GM23248 (cell line): ENCODE measurements around the gene UMAD1. TPM values are rescaled to one million over a fixed set of nuclear protein-coding genes. Genes with fewer than 3 reads are reported as not detected.

Experiments used
- DNase-seq: peaks from one replicate; pipeline ENCODE4 v3.0.0-alpha.2; 2015
- H2AFZ ChIP-seq: fragments of 200-600 bp; sonication (generic); 2 replicates; pipeline ENCODE4 v1.6.1; 2016; ENCODE audit warnings: antibody characterized with exemption
- H3F3A ChIP-seq: fragments of 200-600 bp; sonication (generic); 2 replicates; pipeline ENCODE4 v1.6.1; 2016; ENCODE audit warnings: mild to moderate bottlenecking, antibody characterized with exemption, mixed run types; ENCODE audit not compliant: insufficient read depth
- H3K27ac ChIP-seq: fragments of 200-600 bp; sonication (generic); 2 replicates; pipeline ENCODE4 v1.5.1; 2016; ENCODE audit warnings: mild to moderate bottlenecking
- H3K27me3 ChIP-seq: fragments of 200-600 bp; sonication (generic); replicated peaks from 2 replicates; pipeline ENCODE4 v1.6.1; 2016; ENCODE audit warnings: mild to moderate bottlenecking; ENCODE audit not compliant: insufficient read depth
- H3K36me3 ChIP-seq: fragments of 200-600 bp; sonication (generic); 2 replicates; pipeline ENCODE4 v1.6.1; 2016; ENCODE audit warnings: low read depth, mild to moderate bottlenecking
- H3K4me1 ChIP-seq: fragments of 200-600 bp; sonication (generic); 2 replicates; pipeline ENCODE4 v1.6.1; 2016; ENCODE audit warnings: mild to moderate bottlenecking; ENCODE audit not compliant: insufficient read depth
- H3K4me2 ChIP-seq: fragments of 200-600 bp; sonication (generic); one replicate; pipeline ENCODE4 v1.6.1; 2016; ENCODE audit warnings: mild to moderate bottlenecking; ENCODE audit not compliant: unreplicated experiment
- H3K4me3 ChIP-seq: fragments of 200-600 bp; sonication (generic); 2 replicates; pipeline ENCODE4 v1.5.1; 2016; ENCODE audit warnings: mild to moderate bottlenecking
- H3K79me2 ChIP-seq: fragments of 200-600 bp; sonication (generic); 2 replicates; pipeline ENCODE4 v1.6.1; 2016; ENCODE audit warnings: mild to moderate bottlenecking; ENCODE audit not compliant: insufficient read depth
- H3K9ac ChIP-seq: fragments of 200-600 bp; sonication (generic); 2 replicates; pipeline ENCODE4 v1.6.1; 2016; ENCODE audit warnings: mild to moderate bottlenecking
- H3K9me2 ChIP-seq: fragments of 200-600 bp; sonication (generic); 2 replicates; pipeline ENCODE4 v1.6.1; 2016; ENCODE audit warnings: mixed run types, mild to moderate bottlenecking, moderate library complexity; ENCODE audit not compliant: insufficient read depth
- H3K9me3 ChIP-seq: fragments of 200-600 bp; sonication (generic); one replicate; pipeline ENCODE4 v1.6.1; 2017; ENCODE audit warnings: low read depth
- H4K20me1 ChIP-seq: fragments of 200-600 bp; sonication (generic); 2 replicates; pipeline ENCODE4 v1.6.0; 2016; ENCODE audit not compliant: insufficient read depth
- EZH2 ChIP-seq: fragments of 200-600 bp; sonication (generic); IDR thresholded peaks from 2 replicates; pipeline ENCODE4 v1.6.1; 2018; ENCODE audit warnings: antibody characterized with exemption, mild to moderate bottlenecking; ENCODE audit not compliant: insufficient read depth, poor library complexity, severe bottlenecking
- EZH2phosphoT487 ChIP-seq: fragments of 200-600 bp; sonication (generic); IDR thresholded peaks from 2 replicates; pipeline ENCODE4 v1.6.1; 2018; ENCODE audit warnings: antibody characterized with exemption, moderate library complexity, mild to moderate bottlenecking, low read depth; ENCODE audit not compliant: insufficient read depth
- WGBS, 2 experiments: methylation state at CpG; one replicate each; pipeline ENCODE4 v1.1.6; 2015 to 2017; ENCODE audit warnings: low lambda C conversion rate in 2 of 2, low coverage in 1 of 2; ENCODE audit errors: missing lambda C conversion rate in 2 of 2; 5-methylcytosine and 5-hydroxymethylcytosine counted together
- in situ Hi-C: fragments of 300-500 bp; cut with MboI; formaldehyde crosslinking; loops from 2 replicates; pipeline ENCODE4 v1.15.0; 2020
- polyA plus RNA-seq: library from polyadenylated mRNA; unstranded; fragments of >200 nt; fragmentation: Nextera tagmentation; extraction: Ambion mirVana; gene quantifications from 2 replicates; pipeline ENCODE4 v1.2.1, GENCODE V29; 2016
- total RNA-seq: library from RNA; depleted of rRNA; stranded (reverse); fragments of >200 nt; shearing (Covaris generic); gene quantifications from 2 replicates; pipeline ENCODE4 v1.2.3, GENCODE V29; 2014

UMAD1 gene
- total and polyA plus RNA-seq, 2 experiments from 2014 or later = 11.8 to 18.6 TPM

DNA sequence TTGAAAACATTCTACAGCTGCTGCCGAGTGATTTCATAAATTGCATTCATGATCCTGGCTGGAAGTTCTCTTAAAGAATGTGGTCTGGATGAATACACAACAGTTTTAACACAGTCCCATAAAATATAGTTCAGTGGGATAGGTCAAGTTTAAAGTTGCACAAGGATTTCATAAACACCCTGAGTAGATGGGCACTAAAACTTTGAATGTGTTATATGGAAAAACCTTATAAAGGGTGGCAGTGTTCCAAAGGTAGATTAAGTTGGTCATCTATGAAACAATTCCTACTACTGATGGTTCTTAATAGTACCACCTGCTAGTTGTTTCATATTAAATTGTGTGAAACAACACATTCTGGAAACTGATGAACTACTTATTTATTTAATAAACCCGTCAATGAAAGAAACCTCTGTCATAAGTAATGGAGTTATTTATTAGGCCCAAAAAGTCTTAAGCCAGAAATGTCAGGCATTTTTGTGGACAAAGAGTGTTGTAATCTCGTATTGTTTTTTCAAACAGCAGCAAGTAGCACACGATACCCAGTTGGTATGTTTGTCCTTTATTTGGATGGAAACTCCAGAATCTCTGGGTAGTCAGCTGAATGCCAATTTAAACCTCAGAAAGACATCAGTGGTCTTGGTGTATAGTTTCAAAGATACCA is 92.2 kb downstream of the UMAD1 start:
- Histone ChIP-seq H3K4me3 (peak overlapping the region; percentile 16; the same call in 1 of the 2 replicates), H3K36me3 (no peaks in the 10 kb centered on the region), H3K9ac (no peak overlapping the region), H3K9me2 (no peaks in the 10 kb centered on the region), H2AFZ (0 out of 2 replicates have a peak overlapping the region, but pooled peaks have one; percentile 1), H3K27me3 (no peaks in the 10 kb centered on the region), H3K4me1 (peaks cover 22% of the 10 kb centered on the region), H3K27ac (peak overlapping the region; percentile 64), H3K4me2 (peak overlapping the region; percentile 62), H3K79me2 (no peaks in the 10 kb centered on the region), H3K9me3 (no peaks in the 10 kb centered on the region), H3F3A (peaks cover 15% of the 10 kb centered on the region), H4K20me1 (no peaks in the 10 kb centered on the region; the same call in 1 of the 2 replicates)
- WGBS, 2 experiments = 10 to 13% methylated on average over 4 of the region's 4 CpGs
- DNase-seq = peak; percentile 72
- in situ Hi-C loops = no loop called here
- TF ChIP-seq EZH2phosphoT487 (no peak), EZH2 (no peak)

GRCh38 chr7:7736671-7737070 is 96.1 kb downstream of the UMAD1 start:
- no peaks in the 10 kb centered on the region for H3K9me2 ChIP-seq
- H3K79me2 ChIP-seq = no peaks in the 10 kb centered on the region
- no peaks in the 10 kb centered on the region for H3K27me3 ChIP-seq
- peaks cover 15% of the 10 kb centered on the region for H3F3A ChIP-seq
- no peak overlapping the region for H3K4me2 ChIP-seq
- no peak for TF ChIP-seq EZH2phosphoT487
- no peak for TF ChIP-seq EZH2
- no peaks in the 10 kb centered on the region for H3K9me3 ChIP-seq
- H2AFZ ChIP-seq = no peak overlapping the region
- no peaks in the 10 kb centered on the region for H3K36me3 ChIP-seq
- H3K9ac ChIP-seq = no peak overlapping the region
- peaks cover 19% of the 10 kb centered on the region for H3K4me1 ChIP-seq
- no peak for DNase-seq
- 72 to 81% methylated on average over 2 of the region's 2 CpGs for WGBS, 2 experiments
- H3K4me3 ChIP-seq = no peak overlapping the region
- in situ Hi-C loops = no loop called here
- H3K27ac ChIP-seq = no peak overlapping the region
- H4K20me1 ChIP-seq = no peaks in the 10 kb centered on the region

GRCh38 chr7:7737674-7738073 is 97.1 kb downstream of the UMAD1 start:
- Histone ChIP-seq H3K9ac (no peak overlapping the region), H3F3A (peaks cover 8% of the 10 kb centered on the region), H3K9me3 (no peaks in the 10 kb centered on the region), H4K20me1 (no peaks in the 10 kb centered on the region), H3K4me1 (peaks cover 9% of the 10 kb centered on the region), H3K27ac (no peak overlapping the region), H3K4me3 (no peak overlapping the region), H3K79me2 (no peaks in the 10 kb centered on the region), H3K27me3 (no peaks in the 10 kb centered on the region), H3K9me2 (no peaks in the 10 kb centered on the region), H3K36me3 (no peaks in the 10 kb centered on the region), H2AFZ (no peak overlapping the region), H3K4me2 (no peak overlapping the region)
- TF ChIP-seq EZH2 (no peak), EZH2phosphoT487 (no peak)
- no peak for DNase-seq
- in situ Hi-C loops = no loop called here

GRCh38 chr7:7738177-7738576 is 97.6 kb downstream of the UMAD1 start:
- 68 to 74% methylated on average over 1 of the region's 1 CpG for WGBS, 2 experiments
- no peak overlapping the region for H2AFZ ChIP-seq
- H3K36me3 ChIP-seq = no peaks in the 10 kb centered on the region
- H3K9ac ChIP-seq = no peak overlapping the region
- H3K27ac ChIP-seq = no peak overlapping the region
- no peaks in the 10 kb centered on the region for H3K79me2 ChIP-seq
- no peak overlapping the region for H3K4me3 ChIP-seq
- H3K4me2 ChIP-seq = no peak overlapping the region
- TF ChIP-seq EZH2 = no peak
- no peak for TF ChIP-seq EZH2phosphoT487
- H3K27me3 ChIP-seq = no peaks in the 10 kb centered on the region
- peaks cover 4% of the 10 kb centered on the region for H3K4me1 ChIP-seq
- 0 out of 2 replicates have a peak, but pooled peaks cover 3% of the 10 kb centered on the region for H3F3A ChIP-seq
- in situ Hi-C loops = no loop called here
- no peaks in the 10 kb centered on the region for H3K9me3 ChIP-seq
- H3K9me2 ChIP-seq = no peaks in the 10 kb centered on the region
- DNase-seq = no peak
- no peaks in the 10 kb centered on the region for H4K20me1 ChIP-seq
